ENCODE measurements around the gene INTS6. TPM values are rescaled to one million over a fixed set of nuclear protein-coding genes. Genes with fewer than 3 reads are reported as not detected.

Gene INTS6
- total and polyA plus RNA-seq, 2 of the 4 experiments (the other 2 are of a cell fraction), result 12.9 to 42.3 TPM

DNA sequence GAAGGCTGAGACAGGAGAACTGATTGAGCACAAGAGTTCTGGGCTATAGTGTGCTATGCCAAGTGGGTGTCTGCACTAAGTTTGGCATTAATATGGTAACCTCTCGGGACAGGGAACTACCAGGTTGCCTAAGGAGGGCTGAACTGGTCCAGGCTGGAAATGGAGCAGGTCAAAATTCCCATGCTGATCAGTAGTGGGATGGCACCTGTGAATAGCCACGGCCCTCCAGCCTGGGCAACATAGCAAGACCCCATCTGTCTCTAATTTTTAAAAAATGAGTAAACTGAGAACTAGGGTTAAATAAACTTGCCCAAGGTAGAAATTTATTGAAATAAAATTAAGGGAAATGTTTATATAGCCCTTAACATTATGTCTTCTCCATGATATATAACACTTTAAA lies 17.0 kb upstream of the INTS6 start:
- no peak for ATAC-seq (ENCODE audit: low read depth)
- Histone ChIP-seq H4K5ac (ENCODE audit: low read depth, low read length) (no peak overlapping the region), H3K9me3 (ENCODE audit: control insufficient read depth, insufficient read depth, low read length) (no peaks in the 10 kb centered on the region), H2AK5ac (ENCODE audit: low read depth, low read length) (no peak overlapping the region), H3K9me1 (ENCODE audit: insufficient read depth, low read length) (no peaks in the 10 kb centered on the region), H4K8ac (ENCODE audit: low read depth in 2 of 2, low read length in 2 of 2) (no peak overlapping the region), H3K18ac (ENCODE audit: low read depth, low read length) (no peak overlapping the region), H3K4ac (ENCODE audit: low read depth, low read length) (no peak overlapping the region), H2BK120ac (ENCODE audit: low read depth, low read length) (no peak overlapping the region), H3K79me1 (ENCODE audit: low read depth in 1 of 2, low read length in 2 of 2) (no peaks in the 10 kb centered on the region), H2BK15ac (ENCODE audit: low read depth, low read length) (no peak overlapping the region), H3K14ac (replicated peaks; ENCODE audit: low read depth, low read length) (no peak overlapping the region), H3K27ac (ENCODE audit: insufficient read depth, low read length) (no peak overlapping the region), H4K20me1 (ENCODE audit: insufficient read depth, low read length) (no peaks in the 10 kb centered on the region), H4K91ac (ENCODE audit: insufficient read depth, low read depth, low read length) (no peak overlapping the region), H3K56ac (ENCODE audit: extremely low read depth, insufficient read depth, low read length) (no peak overlapping the region), H3K36me3 (ENCODE audit: control insufficient read depth, insufficient read depth, low read length) (no peaks in the 10 kb centered on the region), H3K9ac (ENCODE audit: low read depth, low read length) (no peak overlapping the region), H2AK9ac (replicated peaks; ENCODE audit: low read depth, low read length, poor library complexity) (no peak overlapping the region), H3K4me3 (ENCODE audit: insufficient read depth, low read depth, low read length) (no peak overlapping the region), H3K27me3 (ENCODE audit: control insufficient read depth, insufficient read depth, low read length) (no peaks in the 10 kb centered on the region), H2BK5ac (ENCODE audit: low read depth, low read length, poor library complexity, severe bottlenecking) (no peak overlapping the region), H3K4me1 (ENCODE audit: control insufficient read depth, insufficient read depth, low read length) (no peaks in the 10 kb centered on the region), H2BK20ac (ENCODE audit: low read depth, low read length) (no peak overlapping the region), H3K23ac (ENCODE audit: low read depth, low read length) (no peak overlapping the region), H2AFZ (replicated peaks; ENCODE audit: low read length, poor library complexity) (no peak overlapping the region), H3K4me2 (ENCODE audit: low read depth, low read length) (no peak overlapping the region)
- CTCF ChIA-PET, result no interaction called here
- POLR2A ChIA-PET (ENCODE audit: unreplicated experiment), result no interaction called here
- intact Hi-C loops (cut with micrococcal nuclease) (no loop called here), dilution Hi-C loops (cut with HindIII; ENCODE audit: low sequenced_read_pairs, unreplicated experiment) (no loop called here), in situ Hi-C loops (cut with MboI; ENCODE audit: low sequenced_read_pairs) (no loop called here)
- BruUV-seq (replicated peaks), result no TSS peak
- WGBS, 2 experiments (ENCODE audit: extremely low coverage in 2 of 2, insufficient read length in 1 of 2), result no CpG with 5 or more reads among the region's 2 CpGs
- TF ChIP-seq CEBPB (IDR thresholded peaks at IDR 0.05; ENCODE audit: low read depth, low read length) (no peak), BHLHE40 (IDR thresholded peaks at IDR 0.05; ENCODE audit: low read depth, low read length) (no peak), SMC3 (IDR thresholded peaks at IDR 0.05; ENCODE audit: low read depth, low read length) (no peak), NFE2L2 (IDR thresholded peaks at IDR 0.05; ENCODE audit: low read depth, low read length) (no peak), RCOR1 (IDR thresholded peaks at IDR 0.05; ENCODE audit: insufficient replicate concordance, low read length) (no peak)
- no peak for DNase-seq
